Measurements from ENCODE around the gene FZD1. TPM values are rescaled to one million over a fixed set of nuclear protein-coding genes. Genes with fewer than 3 reads are reported as not detected.

The FZD1 gene
- total RNA-seq (1 to 10 TPM in 1 of 5 experiments, under 1 TPM in 4; 0.24 to 3.4 (median 0.64) TPM), polyA plus RNA-seq (1 to 10 TPM in 1 of 2 donors, under 1 TPM in 1; 0.60 to 1.3 TPM), total RNA-seq (0.81 reads per million)

DNA sequence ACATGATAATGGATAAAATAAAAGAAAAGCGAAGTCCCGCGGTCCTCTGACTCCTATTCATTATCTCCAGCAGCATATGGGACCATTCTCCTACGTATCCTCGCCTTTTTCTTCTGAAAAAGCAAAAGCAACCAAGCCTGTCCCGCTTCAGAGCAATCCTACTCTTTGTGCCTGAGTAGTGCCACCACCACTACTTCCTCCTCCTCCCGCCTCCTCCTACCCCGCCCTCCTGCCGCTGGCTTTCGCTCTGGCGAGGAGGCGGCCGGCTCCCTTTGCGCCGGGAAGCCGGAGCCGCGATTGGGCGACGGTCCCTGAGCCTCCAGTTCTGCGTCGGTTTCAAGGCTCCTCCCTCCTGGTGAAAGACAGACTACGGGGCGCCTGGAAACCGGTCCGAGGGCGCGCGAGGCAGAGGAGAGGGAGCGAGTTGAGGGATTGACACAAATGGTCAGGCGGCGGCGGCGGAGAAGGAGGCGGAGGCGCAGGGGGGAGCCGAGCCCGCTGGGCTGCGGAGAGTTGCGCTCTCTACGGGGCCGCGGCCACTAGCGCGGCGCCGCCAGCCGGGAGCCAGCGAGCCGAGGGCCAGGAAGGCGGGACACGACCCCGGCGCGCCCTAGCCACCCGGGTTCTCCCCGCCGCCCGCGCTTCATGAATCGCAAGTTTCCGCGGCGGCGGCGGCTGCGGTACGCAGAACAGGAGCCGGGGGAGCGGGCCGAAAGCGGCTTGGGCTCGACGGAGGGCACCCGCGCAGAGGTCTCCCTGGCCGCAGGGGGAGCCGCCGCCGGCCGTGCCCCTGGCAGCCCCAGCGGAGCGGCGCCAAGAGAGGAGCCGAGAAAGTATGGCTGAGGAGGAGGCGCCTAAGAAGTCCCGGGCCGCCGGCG, at the start of gene FZD1:
Gene FZD1 (plus strand): TSS at position 388 of the 878 bp plus-strand sequence. CDS start 448 bp downstream, at position 836.
- no peaks in the 10 kb centered on the region for H3K36me3 Mint-ChIP-seq
- Histone ChIP-seq H3K4me1 (ENCODE audit: control insufficient read depth in 2 of 2, insufficient read depth in 2 of 2, low read length in 2 of 2) (peaks cover 0 to 9% of the 10 kb centered on the region in 2 donors), H3K4me3 (ENCODE audit: low read length) (peak within 1 kb of the TSS; percentile 47), H3K36me3 (ENCODE audit: control insufficient read depth in 2 of 3, insufficient read depth in 3 of 3, low read length in 3 of 3) (no peaks in the 10 kb centered on the region), H3K27me3 (ENCODE audit: control insufficient read depth in 2 of 2, insufficient read depth in 2 of 2, low read length in 2 of 2) (no peaks in the 10 kb centered on the region), H3K9me3 (ENCODE audit: control insufficient read depth in 2 of 3, low read length in 3 of 3) (no peaks in the 10 kb centered on the region), H3K27ac (ENCODE audit: low read depth, low read length) (no peak within 1 kb of the TSS)
- H3K27me3 Mint-ChIP-seq, result peaks cover 16 to 60% (median 41%) of the 10 kb centered on the region in 5 donors
- DNase-seq (peak in 8 of 9 donors; percentile 7 to 77 (median 44)), ATAC-seq (peak; percentile 89)
- H3K9me3 Mint-ChIP-seq, result no peaks in the 10 kb centered on the region
- CTCF ChIA-PET, result no interaction called here
- intact Hi-C loops (cut with micrococcal nuclease), result loop anchor here (1.0 to 10.0 kb wide), 5 partner anchors 179 to 1183 kb away; partner anchors contain the start of genes AKAP9 (in 1 of the 2), CYP51A1 (in 1 of the 2) and GATAD1 (in 1 of the 2)
- H3K4me3 Mint-ChIP-seq, result peak within 1 kb of the TSS; percentile 87 to 96 (median 92)
- H3K4me1 Mint-ChIP-seq, result peaks cover 0 to 26% (median 12%) of the 10 kb centered on the region in 7 donors
- POLR2A ChIA-PET, result no interaction called here
- peak within 1 kb of the TSS in 3 of 9 donors; percentile 42 to 75 (median 63) for H3K27ac Mint-ChIP-seq

DNA sequence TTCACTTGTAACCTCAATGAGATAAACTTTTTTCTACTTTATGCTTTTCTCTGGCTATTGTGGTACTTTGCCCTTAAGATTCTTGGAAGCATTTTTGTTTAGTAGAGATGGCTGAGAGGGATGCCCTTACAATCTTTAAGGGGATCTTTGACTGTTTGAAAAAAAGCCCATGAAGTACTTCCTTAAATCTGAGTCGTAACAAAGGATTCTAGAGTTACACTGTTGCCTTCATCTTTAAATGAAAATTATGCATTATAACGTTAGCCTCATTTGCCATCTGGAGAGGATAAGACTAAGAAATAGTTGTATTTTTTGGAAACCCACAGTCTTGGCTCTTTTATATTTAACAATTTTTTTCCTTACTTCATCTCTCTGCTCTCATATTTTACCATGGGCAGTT, 37.8 kb upstream of the FZD1 start:
- Histone ChIP-seq H3K4me3 (ENCODE audit: low read length) (no peak overlapping the region), H3K27me3 (ENCODE audit: control insufficient read depth in 2 of 2, insufficient read depth in 2 of 2, low read length in 2 of 2) (no peaks in the 10 kb centered on the region), H3K36me3 (ENCODE audit: control insufficient read depth in 2 of 3, insufficient read depth in 3 of 3, low read length in 3 of 3) (no peaks in the 10 kb centered on the region), H3K27ac (ENCODE audit: low read depth, low read length) (no peak overlapping the region), H3K4me1 (ENCODE audit: control insufficient read depth in 2 of 2, insufficient read depth in 2 of 2, low read length in 2 of 2) (no peaks in the 10 kb centered on the region), H3K9me3 (ENCODE audit: control insufficient read depth in 2 of 3, low read length in 3 of 3) (no peaks in the 10 kb centered on the region)
- Mint-ChIP-seq H3K36me3 (no peaks in the 10 kb centered on the region), H3K27ac (no peak overlapping the region), H3K9me3 (no peaks in the 10 kb centered on the region), H3K4me3 (no peak overlapping the region), H3K4me1 (peaks cover 0 to 5% (median 0%) of the 10 kb centered on the region in 7 donors), H3K27me3 (no peaks in the 10 kb centered on the region)
- CTCF ChIA-PET, result no interaction called here
- POLR2A ChIA-PET, result no interaction called here
- DNase-seq (no peak), ATAC-seq (no peak)
- intact Hi-C loops (cut with micrococcal nuclease), result no loop called here

DNA sequence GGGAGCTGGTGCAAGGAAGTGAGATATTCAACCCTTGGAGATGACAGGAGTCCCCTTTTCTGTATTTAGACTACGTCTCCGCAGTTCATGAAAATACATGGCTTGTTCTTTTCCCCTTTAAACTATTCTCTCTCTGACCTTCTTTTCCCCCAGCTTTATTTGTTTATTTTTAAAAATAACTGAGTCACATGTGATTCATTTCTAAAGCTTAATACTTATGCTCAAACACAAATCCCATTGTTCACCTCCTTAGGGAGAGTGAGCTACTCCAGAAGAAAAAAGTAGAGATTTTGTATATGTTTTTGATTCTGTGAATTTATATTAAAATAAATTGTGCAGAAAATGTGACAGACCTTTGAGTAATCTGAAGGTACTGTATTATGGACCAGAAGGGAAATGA, 35.9 kb upstream of the FZD1 start:
- no peaks in the 10 kb centered on the region for H3K36me3 Mint-ChIP-seq
- no peaks in the 10 kb centered on the region for H3K4me1 ChIP-seq (ENCODE audit: control insufficient read depth in 2 of 2, insufficient read depth in 2 of 2, low read length in 2 of 2)
- ChIA-PET CTCF (no interaction called here), POLR2A (interaction anchor here (0.9 kb wide), 1 partner anchor 12 kb away, joined by 3 read pairs; no protein-coding TSS in a partner anchor)
- no peaks in the 10 kb centered on the region for H3K27me3 ChIP-seq (ENCODE audit: control insufficient read depth in 2 of 2, insufficient read depth in 2 of 2, low read length in 2 of 2)
- H3K4me3 Mint-ChIP-seq, result no peak overlapping the region
- H3K9me3 ChIP-seq (ENCODE audit: control insufficient read depth in 2 of 3, low read length in 3 of 3), result no peaks in the 10 kb centered on the region
- H3K36me3 ChIP-seq (ENCODE audit: control insufficient read depth in 2 of 3, insufficient read depth in 3 of 3, low read length in 3 of 3), result no peaks in the 10 kb centered on the region
- intact Hi-C loops (cut with micrococcal nuclease), result no loop called here
- H3K27ac Mint-ChIP-seq, result no peak overlapping the region
- peaks cover 0 to 5% (median 0%) of the 10 kb centered on the region in 7 donors for H3K4me1 Mint-ChIP-seq
- H3K27me3 Mint-ChIP-seq, result no peaks in the 10 kb centered on the region
- H3K9me3 Mint-ChIP-seq, result no peaks in the 10 kb centered on the region
- no peak for ATAC-seq
- H3K27ac ChIP-seq (ENCODE audit: low read depth, low read length), result no peak overlapping the region
- DNase-seq, result no peak
- no peak overlapping the region for H3K4me3 ChIP-seq (ENCODE audit: low read length)

DNA sequence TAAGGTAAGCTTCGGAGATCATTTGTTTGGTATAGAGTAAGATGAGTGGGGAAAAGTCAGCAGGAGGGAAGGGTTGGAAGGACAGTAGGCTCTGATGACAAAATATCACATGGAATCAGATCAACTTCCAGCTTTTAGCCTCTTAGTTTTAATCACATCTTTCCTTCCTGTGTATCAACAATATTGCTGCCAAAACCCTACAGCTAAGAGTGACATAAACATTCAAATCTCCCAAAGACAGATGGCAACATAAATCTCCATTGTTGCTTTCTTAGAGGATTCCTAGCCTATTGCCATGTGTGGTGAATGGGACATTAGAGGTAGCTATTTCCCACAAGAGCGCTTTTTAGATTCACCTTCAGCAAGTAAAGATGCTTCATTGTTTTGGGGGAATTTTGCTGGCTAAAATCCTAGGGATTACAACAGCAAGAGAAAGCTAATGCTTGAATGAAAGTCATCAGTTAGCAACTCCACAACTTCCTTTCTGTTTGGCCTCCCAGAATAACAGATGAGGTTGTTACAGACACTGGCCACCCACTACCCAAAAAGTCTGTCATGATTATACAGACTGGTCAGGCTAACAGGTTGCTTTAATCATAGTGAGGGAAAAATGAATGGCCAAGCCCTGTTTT, 35.2 kb upstream of the FZD1 start:
- H3K27me3 Mint-ChIP-seq, result peaks cover 0 to 3% (median 0%) of the 10 kb centered on the region in 5 donors
- no peak overlapping the region for H3K4me3 Mint-ChIP-seq
- DNase-seq, result no peak
- ChIA-PET CTCF (no interaction called here), POLR2A (interaction anchor here (0.9 kb wide), 1 partner anchor 11 kb away, joined by 3 read pairs; no protein-coding TSS in a partner anchor)
- Histone ChIP-seq H3K4me1 (ENCODE audit: control insufficient read depth in 2 of 2, insufficient read depth in 2 of 2, low read length in 2 of 2) (no peaks in the 10 kb centered on the region), H3K4me3 (ENCODE audit: low read length) (no peak overlapping the region), H3K27ac (ENCODE audit: low read depth, low read length) (no peak overlapping the region), H3K36me3 (ENCODE audit: control insufficient read depth in 2 of 3, insufficient read depth in 3 of 3, low read length in 3 of 3) (no peaks in the 10 kb centered on the region), H3K9me3 (ENCODE audit: control insufficient read depth in 2 of 3, low read length in 3 of 3) (no peaks in the 10 kb centered on the region), H3K27me3 (ENCODE audit: control insufficient read depth in 2 of 2, insufficient read depth in 2 of 2, low read length in 2 of 2) (no peaks in the 10 kb centered on the region)
- H3K9me3 Mint-ChIP-seq, result no peaks in the 10 kb centered on the region
- intact Hi-C loops (cut with micrococcal nuclease), result no loop called here
- H3K27ac Mint-ChIP-seq, result no peak overlapping the region
- no peak for ATAC-seq
- H3K36me3 Mint-ChIP-seq, result no peaks in the 10 kb centered on the region
- peaks cover 0 to 5% (median 0%) of the 10 kb centered on the region in 7 donors for H3K4me1 Mint-ChIP-seq

- H3K27ac Mint-ChIP-seq, result no peak overlapping the region
- no peaks in the 10 kb centered on the region for H3K4me1 ChIP-seq (ENCODE audit: control insufficient read depth in 2 of 2, insufficient read depth in 2 of 2, low read length in 2 of 2)
- no peak overlapping the region for H3K27ac ChIP-seq (ENCODE audit: low read depth, low read length)
- no peak overlapping the region for H3K4me3 Mint-ChIP-seq
- peaks cover 0 to 5% (median 0%) of the 10 kb centered on the region in 7 donors for H3K4me1 Mint-ChIP-seq
- no peaks in the 10 kb centered on the region for H3K27me3 ChIP-seq (ENCODE audit: control insufficient read depth in 2 of 2, insufficient read depth in 2 of 2, low read length in 2 of 2)
- H3K9me3 ChIP-seq (ENCODE audit: control insufficient read depth in 2 of 3, low read length in 3 of 3), result no peaks in the 10 kb centered on the region
- H3K36me3 ChIP-seq (ENCODE audit: control insufficient read depth in 2 of 3, insufficient read depth in 3 of 3, low read length in 3 of 3), result no peaks in the 10 kb centered on the region
- ChIA-PET CTCF (no interaction called here), POLR2A (interaction anchor here (0.7 kb wide), 1 partner anchor 469 kb away, joined by 3 read pairs; no protein-coding TSS in a partner anchor)
- no peak for DNase-seq
- ATAC-seq, result no peak
- peaks cover 0 to 6% (median 0%) of the 10 kb centered on the region in 5 donors for H3K27me3 Mint-ChIP-seq
- intact Hi-C loops (cut with micrococcal nuclease), result no loop called here
- H3K4me3 ChIP-seq (ENCODE audit: low read length), result no peak overlapping the region
- H3K9me3 Mint-ChIP-seq, result no peaks in the 10 kb centered on the region
- no peaks in the 10 kb centered on the region for H3K36me3 Mint-ChIP-seq
Observed at GRCh38 chr7:91230100-91230499, 34.1 kb upstream of the FZD1 start.

GRCh38 chr7:91230503-91230902, 33.7 kb upstream of the FZD1 start:
- Histone ChIP-seq H3K36me3 (ENCODE audit: control insufficient read depth in 2 of 3, insufficient read depth in 3 of 3, low read length in 3 of 3) (no peaks in the 10 kb centered on the region), H3K4me1 (ENCODE audit: control insufficient read depth in 2 of 2, insufficient read depth in 2 of 2, low read length in 2 of 2) (no peaks in the 10 kb centered on the region), H3K27ac (ENCODE audit: low read depth, low read length) (no peak overlapping the region), H3K9me3 (ENCODE audit: control insufficient read depth in 2 of 3, low read length in 3 of 3) (no peaks in the 10 kb centered on the region), H3K27me3 (ENCODE audit: control insufficient read depth in 2 of 2, insufficient read depth in 2 of 2, low read length in 2 of 2) (no peaks in the 10 kb centered on the region), H3K4me3 (ENCODE audit: low read length) (no peak overlapping the region)
- CTCF ChIA-PET, result no interaction called here
- H3K27me3 Mint-ChIP-seq, result peaks cover 0 to 6% (median 0%) of the 10 kb centered on the region in 5 donors
- no peaks in the 10 kb centered on the region for H3K36me3 Mint-ChIP-seq
- peak overlapping the region in 1 of 9 donors; percentile 14 for H3K27ac Mint-ChIP-seq
- ATAC-seq, result no peak
- no peak for DNase-seq
- H3K4me1 Mint-ChIP-seq, result peaks cover 0 to 5% (median 0%) of the 10 kb centered on the region in 7 donors
- intact Hi-C loops (cut with micrococcal nuclease), result no loop called here
- POLR2A ChIA-PET, result interaction anchor here (0.7 kb wide), 1 partner anchor 470 kb away, joined by 3 read pairs; no protein-coding TSS in a partner anchor
- H3K4me3 Mint-ChIP-seq, result no peak overlapping the region
- no peaks in the 10 kb centered on the region for H3K9me3 Mint-ChIP-seq
